H1 (cell line): ENCODE measurements around the gene PAFAH1B1. TPM values are rescaled to one million over a fixed set of nuclear protein-coding genes. Genes with fewer than 3 reads are reported as not detected.

ENCODE experiments used
- CTCF ChIA-PET: fragments of 300-600 bp; sonication (Branson Sonifier 250); formaldehyde crosslinking; loops from one replicate; lab custom pipeline; 2021; ENCODE audit not compliant: partially characterized antibody; lab: Charles Lee
- POLR2A ChIA-PET: fragments of 300-600 bp; sonication (Branson Sonifier 250); formaldehyde crosslinking; loops from one replicate; lab custom pipeline; 2021; ENCODE audit warnings: inconsistent platforms; ENCODE audit not compliant: partially characterized antibody; lab: Charles Lee
- DNase-seq, 2 experiments: peaks; one replicate each; pipeline versions ENCODE4 v3.0.0 to v3.0.0-alpha.2; 2010 to 2022; ENCODE audit warnings: low spot score in 2 of 2, low read depth in 1 of 2, mixed read lengths in 1 of 2
- FAIRE-seq: peaks from 2 replicates; lab custom pipeline; 2011; peaks lifted over from hg19 to GRCh38; lab: Jason Lieb, UNC
- H2AFZ ChIP-seq: 2 replicates; pipeline ENCODE4 v1.8.1; 2012; ENCODE audit warnings: low read length, inconsistent platforms
- H2AK5ac ChIP-seq: 2 replicates; pipeline ENCODE4 v1.6.1; 2013; ENCODE audit warnings: low read depth, low read length
- H2BK120ac ChIP-seq: replicated peaks from 2 replicates; pipeline ENCODE3; 2013; ENCODE audit warnings: low read depth, low read length, inconsistent platforms
- H2BK12ac ChIP-seq: 2 replicates; pipeline ENCODE4 v1.6.1; 2013; ENCODE audit warnings: low read depth, low read length
- H2BK15ac ChIP-seq: 2 replicates; pipeline ENCODE4 v1.6.1; 2013; ENCODE audit warnings: low read length
- H2BK20ac ChIP-seq: 2 replicates; pipeline ENCODE4 v1.6.1; 2013; ENCODE audit warnings: low read length
- H2BK5ac ChIP-seq: 2 replicates; pipeline ENCODE4 v1.6.1; 2013; ENCODE audit warnings: low read depth, low read length
- H3K14ac ChIP-seq: 2 replicates; pipeline ENCODE4 v1.6.1; 2013; ENCODE audit warnings: inconsistent platforms; ENCODE audit not compliant: insufficient read length
- H3K18ac ChIP-seq: 2 replicates; pipeline ENCODE4 v1.6.1; 2013; ENCODE audit warnings: low read length; ENCODE audit errors: extremely low read depth
- H3K23ac ChIP-seq: 2 replicates; pipeline ENCODE4 v1.6.1; 2013; ENCODE audit warnings: inconsistent platforms; ENCODE audit not compliant: insufficient read length
- H3K23me2 ChIP-seq: 2 replicates; pipeline ENCODE4 v1.6.1; 2013; ENCODE audit warnings: low read depth, low read length
- H3K27ac ChIP-seq: 2 replicates; pipeline ENCODE4 v1.6.1; 2011; ENCODE audit warnings: low read depth, low read length, inconsistent platforms
- H3K27me3 ChIP-seq, 4 experiments: replicated peaks in 1 of 4; 1 replicate in 1 of 4; 2 replicates in 3 of 4; pipeline versions ENCODE4 v1.6.1 to v1.8.1; 2011 to 2013; ENCODE audit warnings: low read length in 3 of 4, mild to moderate bottlenecking in 3 of 4, inconsistent platforms in 2 of 4, mixed read lengths in 2 of 4, moderate library complexity in 1 of 4; ENCODE audit not compliant: control insufficient read depth in 3 of 4, insufficient read depth in 3 of 4; ENCODE audit errors: extremely low read depth in 1 of 4
- H3K36me3 ChIP-seq, 4 experiments: 2 replicates each; pipeline versions ENCODE4 v1.6.1 to v1.8.1; 2011 to 2013; ENCODE audit warnings: mild to moderate bottlenecking in 4 of 4, low read length in 3 of 4, moderate library complexity in 2 of 4, control low read depth in 1 of 4, inconsistent platforms in 1 of 4; ENCODE audit not compliant: insufficient read depth in 4 of 4, control insufficient read depth in 2 of 4
- H3K4ac ChIP-seq: replicated peaks from 2 replicates; pipeline ENCODE3; 2013; ENCODE audit warnings: low read length, low read depth, mixed read lengths, inconsistent platforms; ENCODE audit not compliant: insufficient read length
- H3K4me1 ChIP-seq, 4 experiments: replicated peaks in 1 of 4; 1 replicate in 1 of 4; 2 replicates in 3 of 4; pipeline versions ENCODE4 v1.6.1 to v1.8.1; 2011 to 2013; ENCODE audit warnings: low read length in 3 of 4, inconsistent platforms in 2 of 4, mixed read lengths in 1 of 4; ENCODE audit not compliant: insufficient read depth in 4 of 4, control insufficient read depth in 3 of 4
- H3K4me2 ChIP-seq, 2 experiments: 2 replicates each; pipeline versions ENCODE4 v1.6.1 to v1.8.1; 2011 to 2013; ENCODE audit warnings: low read depth in 2 of 2, low read length in 2 of 2, control low read depth in 1 of 2, inconsistent platforms in 1 of 2, mild to moderate bottlenecking in 1 of 2; ENCODE audit not compliant: insufficient read depth in 1 of 2
- H3K4me3 ChIP-seq, 4 experiments: fragments of 200-600, 300-600 bp in 1 of 4; sonication (generic), shearing (Covaris generic), sonication (Bioruptor Twin) in 1 of 4; 2 replicates each; pipeline versions ENCODE4 v1.5.1 to v1.8.1; 2011 to 2016; ENCODE audit warnings: low read length in 4 of 4, low read depth in 3 of 4, control low read depth in 2 of 4, inconsistent platforms in 2 of 4, mild to moderate bottlenecking in 2 of 4, mixed read lengths in 1 of 4, moderate library complexity in 1 of 4; ENCODE audit not compliant: insufficient read depth in 2 of 4; ENCODE audit errors: extremely low read depth in 1 of 4
- H3K56ac ChIP-seq: replicated peaks from 2 replicates; pipeline ENCODE3; 2013; ENCODE audit warnings: low read depth, mild to moderate bottlenecking, mixed read lengths, low read length, inconsistent platforms; ENCODE audit not compliant: insufficient read length
- H3K79me1 ChIP-seq: 2 replicates; pipeline ENCODE4 v1.6.1; 2013; ENCODE audit warnings: low read depth, low read length, control low read depth
- H3K79me2 ChIP-seq, 2 experiments: 2 replicates each; pipeline versions ENCODE4 v1.6.1 to v1.8.1; 2012 to 2013; ENCODE audit warnings: low read length in 2 of 2, mild to moderate bottlenecking in 2 of 2, inconsistent platforms in 1 of 2; ENCODE audit not compliant: insufficient read depth in 2 of 2, control insufficient read depth in 1 of 2
- H3K9ac ChIP-seq, 4 experiments: replicated peaks in 1 of 4; 1 replicate in 1 of 4; 2 replicates in 3 of 4; pipeline versions ENCODE4 v1.6.1 to v1.8.1; 2011 to 2013; ENCODE audit warnings: low read depth in 3 of 4, low read length in 3 of 4, control low read depth in 2 of 4, mild to moderate bottlenecking in 2 of 4, moderate library complexity in 2 of 4, inconsistent platforms in 1 of 4; ENCODE audit errors: extremely low read depth in 1 of 4
- H3K9me3 ChIP-seq, 2 experiments: 2 replicates each; pipeline versions ENCODE4 v1.6.1 to v1.8.1; 2012 to 2013; ENCODE audit warnings: mild to moderate bottlenecking in 2 of 2, moderate library complexity in 2 of 2, control low read depth in 1 of 2, inconsistent platforms in 1 of 2, low read depth in 1 of 2, low read length in 1 of 2, mixed read lengths in 1 of 2; ENCODE audit not compliant: insufficient read depth in 2 of 2
- H4K20me1 ChIP-seq, 2 experiments: replicated peaks in 1 of 2; 2 replicates each; pipeline versions ENCODE3 to v1.8.1; 2011 to 2013; ENCODE audit warnings: inconsistent platforms in 2 of 2, low read length in 2 of 2, mild to moderate bottlenecking in 1 of 2; ENCODE audit not compliant: insufficient read depth in 2 of 2, control insufficient read depth in 1 of 2
- H4K5ac ChIP-seq: 2 replicates; pipeline ENCODE4 v1.6.1; 2013; ENCODE audit warnings: low read length, low read depth, mixed read lengths, inconsistent platforms; ENCODE audit not compliant: insufficient read length
- H4K8ac ChIP-seq: 2 replicates; pipeline ENCODE4 v1.8.0; 2013; ENCODE audit warnings: mild to moderate bottlenecking, moderate library complexity, low read length, inconsistent platforms; ENCODE audit not compliant: insufficient read depth; ENCODE audit errors: extremely low read depth
- H4K91ac ChIP-seq: replicated peaks from 2 replicates; pipeline ENCODE3; 2013; ENCODE audit warnings: low read length, mixed read lengths, inconsistent platforms; ENCODE audit not compliant: insufficient read length
- BACH1 ChIP-seq: IDR thresholded peaks from 2 replicates; pipeline ENCODE4 v1.6.1; 2012; ENCODE audit warnings: low read length, improper control_type of control experiment
- KDM1A ChIP-seq: fragments of 200-600, 300-600 bp; sonication (generic); IDR thresholded peaks from 2 replicates; pipeline ENCODE4 v1.7.1; 2016; ENCODE audit warnings: mild to moderate bottlenecking, low read length, borderline replicate concordance
- POLR2AphosphoS5 ChIP-seq: IDR thresholded peaks from 2 replicates; pipeline ENCODE4 v1.6.1; 2011; ENCODE audit warnings: low read depth, low read length
- WGBS, 2 experiments: shearing (Covaris generic) in 1 of 2; methylation state at CpG; one replicate each; pipeline versions ENCODE4 v1.1.6 to v1.1.7; 2013 to 2015; ENCODE audit warnings: low lambda C conversion rate in 2 of 2, mixed read lengths in 2 of 2, inconsistent platforms in 1 of 2, low coverage in 1 of 2, missing lambda C conversion rate in 1 of 2; ENCODE audit not compliant: insufficient replicate concordance in 2 of 2, insufficient coverage in 1 of 2, insufficient read length in 1 of 2; ENCODE audit errors: extremely low coverage in 1 of 2, missing lambda C conversion rate in 1 of 2; 5-methylcytosine and 5-hydroxymethylcytosine counted together
- polyA plus RNA-seq, 7 experiments: library from polyadenylated mRNA; depleted of rRNA in 3 of 7; stranded (reverse) in 5 of 7; unstranded in 2 of 7; fragments of >200 nt in 5 of 7; fragments of 200-250 nt in 2 of 7; gene quantifications; 1 replicate in 5 of 7; 2 replicates in 1 of 7; 4 replicates in 1 of 7; pipeline versions ENCODE4 v1.2.1 to v1.2.3, GENCODE V29; 2011 to 2013; ENCODE audit warnings: missing spikeins in 2 of 7, mixed read lengths in 2 of 7
- total RNA-seq: library from RNA; stranded (reverse); fragmentation: NEBNext Ultra II Directional; extraction: Animal tissue kit (Norgen Biotek cat#: 25700); gene quantifications from 2 replicates; pipeline ENCODE4 v1.2.1, GENCODE V29; 2021
- TF ChIP-seq, protein P1 (sequence below): IDR thresholded peaks from 2 replicates; pipeline ENCODE4 v1.6.1; 2012; ENCODE audit warnings: inconsistent platforms
- TF ChIP-seq, protein P2 (sequence below): IDR thresholded peaks from 2 replicates; pipeline ENCODE4 v1.6.1; 2012; ENCODE audit warnings: low read length, inconsistent platforms

PAFAH1B1 gene
- total and polyA plus RNA-seq, 2 of the 8 experiments (the other 6 are each of a cell fraction or from before 2014, with no cell fraction given) = 42.0 to 152 TPM

DNA sequence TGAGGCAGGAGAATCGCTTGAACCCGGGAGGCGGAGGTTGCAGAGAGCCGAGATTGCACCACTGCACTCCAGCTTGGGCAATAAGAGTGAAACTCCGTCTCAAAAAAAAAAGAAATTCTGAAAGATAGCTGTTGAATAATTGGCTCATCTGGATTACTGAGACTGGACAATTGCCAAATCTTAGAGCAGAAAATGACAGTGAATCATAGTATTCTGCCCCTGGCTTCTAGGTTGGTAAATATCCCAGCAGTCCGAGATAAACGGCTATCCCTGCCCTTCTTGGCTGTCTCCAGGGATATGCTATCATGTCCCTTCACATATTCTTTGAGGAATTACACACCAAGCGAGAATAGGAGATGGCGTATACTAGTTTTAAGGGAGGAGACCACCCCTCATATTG is 46.3 kb upstream of the PAFAH1B1 start:
- no peak for DNase-seq
- no peak overlapping the region for H2BK120ac ChIP-seq
- no peak overlapping the region for H3K27ac ChIP-seq
- H3K56ac ChIP-seq = no peak overlapping the region
- H2BK5ac ChIP-seq = no peak overlapping the region
- CTCF ChIA-PET = interaction anchor here (1.3 to 1.5 kb wide), 2 partner anchors 22 to 131 kb away, joined by 3 to 4 read pairs; no protein-coding TSS in a partner anchor
- no peak overlapping the region for H4K5ac ChIP-seq
- FAIRE-seq = no peak
- H2AFZ ChIP-seq = no peak overlapping the region
- no peak overlapping the region for H3K14ac ChIP-seq
- H3K4me1 ChIP-seq = peaks cover 0 to 8% (median under 1%) of the 10 kb centered on the region in 4 experiments; a peak in 4 of 7 replicates
- no peaks in the 10 kb centered on the region for H4K20me1 ChIP-seq
- no peak overlapping the region for H2BK12ac ChIP-seq
- H3K79me1 ChIP-seq = no peaks in the 10 kb centered on the region
- no peak overlapping the region for H3K9ac ChIP-seq
- POLR2A ChIA-PET = interaction anchor here (0.8 kb wide), 1 partner anchor 33 kb away, joined by 3 read pairs; no protein-coding TSS in a partner anchor
- no peak overlapping the region for H2AK5ac ChIP-seq
- H3K4me3 ChIP-seq = no peak overlapping the region
- no peaks in the 10 kb centered on the region for H3K79me2 ChIP-seq
- no peak overlapping the region for H4K91ac ChIP-seq
- H2BK20ac ChIP-seq = no peak overlapping the region
- no peaks in the 10 kb centered on the region for H3K36me3 ChIP-seq
- no peak overlapping the region for H3K4me2 ChIP-seq
- no peak overlapping the region for H3K4ac ChIP-seq
- no peaks in the 10 kb centered on the region for H3K9me3 ChIP-seq
- 96% methylated on average over 9 of the region's 9 CpGs; no CpG with 5 or more reads in 1 of the 2 experiments for WGBS, 2 experiments
- no peaks in the 10 kb centered on the region for H3K23me2 ChIP-seq
- H4K8ac ChIP-seq = no peak overlapping the region
- no peaks in the 10 kb centered on the region for H3K27me3 ChIP-seq
- no peak overlapping the region for H3K23ac ChIP-seq
- no peak overlapping the region for H3K18ac ChIP-seq
- H2BK15ac ChIP-seq = no peak overlapping the region
- TF ChIP-seq POLR2AphosphoS5 (no peak), KDM1A (no peak), BACH1 (no peak)
- TF ChIP-seq, protein P1, sequence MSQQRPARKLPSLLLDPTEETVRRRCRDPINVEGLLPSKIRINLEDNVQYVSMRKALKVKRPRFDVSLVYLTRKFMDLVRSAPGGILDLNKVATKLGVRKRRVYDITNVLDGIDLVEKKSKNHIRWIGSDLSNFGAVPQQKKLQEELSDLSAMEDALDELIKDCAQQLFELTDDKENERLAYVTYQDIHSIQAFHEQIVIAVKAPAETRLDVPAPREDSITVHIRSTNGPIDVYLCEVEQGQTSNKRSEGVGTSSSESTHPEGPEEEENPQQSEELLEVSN = no peak
- TF ChIP-seq, protein P2, sequence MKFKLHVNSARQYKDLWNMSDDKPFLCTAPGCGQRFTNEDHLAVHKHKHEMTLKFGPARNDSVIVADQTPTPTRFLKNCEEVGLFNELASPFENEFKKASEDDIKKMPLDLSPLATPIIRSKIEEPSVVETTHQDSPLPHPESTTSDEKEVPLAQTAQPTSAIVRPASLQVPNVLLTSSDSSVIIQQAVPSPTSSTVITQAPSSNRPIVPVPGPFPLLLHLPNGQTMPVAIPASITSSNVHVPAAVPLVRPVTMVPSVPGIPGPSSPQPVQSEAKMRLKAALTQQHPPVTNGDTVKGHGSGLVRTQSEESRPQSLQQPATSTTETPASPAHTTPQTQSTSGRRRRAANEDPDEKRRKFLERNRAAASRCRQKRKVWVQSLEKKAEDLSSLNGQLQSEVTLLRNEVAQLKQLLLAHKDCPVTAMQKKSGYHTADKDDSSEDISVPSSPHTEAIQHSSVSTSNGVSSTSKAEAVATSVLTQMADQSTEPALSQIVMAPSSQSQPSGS = no peak
